Stimulated activated CD8-positive, alpha-beta memory T cell treated with anti-CD3 and anti-CD28 coated beads, Interleukin-15, amount 100 ng/mL, for 24 hours (primary cell): ENCODE results near the gene GUCY1A2.
"Not testable (repeated sequence)": the region's sequence is repeated elsewhere in the genome, so short reads cannot be mapped to it uniquely, and the experiment has no call there.

Source experiments
- DNase-seq: peaks from one replicate; pipeline ENCODE4 v3.0.0-alpha.2; 2020; ENCODE audit warnings: low read depth

Gene GUCY1A2

GRCh38 chr11:106834567-106834966 lies 183.7 kb downstream of the GUCY1A2 start:
- no peak for DNase-seq

DNA sequence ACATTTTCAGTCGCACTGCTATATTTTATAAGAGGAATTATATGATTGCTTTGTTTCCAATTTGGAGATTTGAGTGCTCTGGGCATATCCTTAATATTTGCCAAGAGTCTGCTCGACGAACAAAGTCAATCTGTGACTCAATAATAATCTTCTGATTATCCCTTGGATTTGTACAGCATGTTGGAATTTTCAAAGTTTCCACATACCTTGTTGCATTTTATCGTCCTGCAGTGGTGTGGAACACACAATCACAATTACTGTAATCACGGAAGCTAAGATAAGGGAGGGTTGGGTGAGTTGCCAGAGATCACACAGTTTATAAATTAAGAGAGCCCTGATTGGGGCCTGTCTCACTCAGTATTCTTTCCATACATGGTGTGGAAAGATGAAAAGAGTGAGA lies 189.3 kb downstream of the GUCY1A2 start:
- no peak for DNase-seq

- DNase-seq = no peak
These were observed 189.7 kb downstream of the GUCY1A2 start for GRCh38 chr11:106828576-106828975.

GRCh38 chr11:106827687-106828086 lies 190.6 kb downstream of the GUCY1A2 start:
- DNase-seq = no peak

DNA sequence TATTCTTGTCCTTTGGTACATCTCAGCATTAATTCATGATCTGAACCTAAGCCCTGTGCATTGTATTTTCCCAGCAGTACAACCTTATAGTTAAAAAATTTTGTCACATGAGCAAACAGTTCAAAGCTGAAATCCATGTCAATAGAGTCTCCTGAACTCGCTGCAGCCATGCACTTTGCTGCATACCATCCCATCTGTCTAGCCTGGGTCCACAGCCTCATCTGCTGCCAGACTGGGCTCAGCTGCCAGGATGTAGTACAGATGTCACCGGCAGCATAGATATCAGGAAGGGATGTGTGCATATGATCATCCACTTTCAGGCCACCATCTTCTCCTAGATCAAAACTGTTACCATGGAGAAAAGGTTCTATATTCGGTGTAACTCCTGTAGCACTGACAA lies 191.7 kb downstream of the GUCY1A2 start:
- not testable (repeated sequence) for DNase-seq

GRCh38 chr11:106821826-106822225 lies 196.4 kb downstream of the GUCY1A2 start:
- no peak for DNase-seq

- no peak for DNase-seq
These were observed 197.0 kb downstream of the GUCY1A2 start for GRCh38 chr11:106821291-106821690.

DNA sequence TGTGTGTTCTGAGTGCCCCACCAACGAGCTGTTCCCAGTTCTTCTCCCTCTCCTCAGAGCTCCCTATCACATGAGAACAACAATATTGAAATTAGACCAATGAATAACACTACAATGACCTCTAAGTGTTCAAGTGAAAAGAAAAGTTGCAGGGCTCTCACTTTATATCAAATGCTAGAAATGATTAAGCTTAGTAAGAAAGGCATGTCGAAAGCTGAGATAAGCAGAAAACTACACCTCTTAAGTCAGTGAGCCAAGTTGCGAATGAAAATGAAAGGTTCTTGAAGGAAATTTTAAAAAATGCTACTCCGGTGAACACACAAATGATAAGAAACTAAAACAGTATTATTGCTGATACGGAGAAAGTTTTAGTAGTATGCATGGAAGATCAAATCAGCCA lies 199.8 kb downstream of the GUCY1A2 start:
- no peak for DNase-seq

- no peak for DNase-seq
These were observed 203.1 kb downstream of the GUCY1A2 start for GRCh38 chr11:106815209-106815608.

- DNase-seq = no peak
These were observed 204.5 kb downstream of the GUCY1A2 start for GRCh38 chr11:106813806-106814205.

GRCh38 chr11:106794058-106794457 lies 224.2 kb downstream of the GUCY1A2 start:
- DNase-seq = no peak

GRCh38 chr11:106789406-106789805 lies 228.9 kb downstream of the GUCY1A2 start:
- no peak for DNase-seq

DNA sequence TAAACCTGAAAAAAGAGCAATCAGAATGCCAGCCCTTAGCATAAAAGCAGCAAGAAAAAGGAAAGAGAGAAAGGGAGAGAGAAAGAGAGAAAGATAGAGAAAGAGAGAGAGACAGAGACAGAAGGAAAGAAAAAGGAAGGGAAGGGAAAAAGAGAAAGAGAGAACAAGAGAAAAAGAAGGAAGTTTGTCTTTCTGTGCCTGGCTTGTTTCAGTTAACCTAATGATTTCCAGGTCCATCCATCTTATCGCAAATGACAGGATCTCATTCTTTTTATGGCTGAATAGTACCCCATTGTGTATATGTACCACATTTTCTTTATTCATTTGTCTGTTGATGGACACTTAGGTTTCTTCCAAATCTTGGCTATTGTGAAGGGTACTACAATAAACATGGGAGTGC lies 230.8 kb downstream of the GUCY1A2 start:
- no peak for DNase-seq

- no peak for DNase-seq
These were observed 232.2 kb downstream of the GUCY1A2 start for GRCh38 chr11:106785913-106786650.

GRCh38 chr11:106777302-106777701 lies 241.0 kb downstream of the GUCY1A2 start:
- DNase-seq = not testable (repeated sequence)

- DNase-seq = no peak
These were observed 247.7 kb downstream of the GUCY1A2 start for GRCh38 chr11:106770489-106771085.

DNA sequence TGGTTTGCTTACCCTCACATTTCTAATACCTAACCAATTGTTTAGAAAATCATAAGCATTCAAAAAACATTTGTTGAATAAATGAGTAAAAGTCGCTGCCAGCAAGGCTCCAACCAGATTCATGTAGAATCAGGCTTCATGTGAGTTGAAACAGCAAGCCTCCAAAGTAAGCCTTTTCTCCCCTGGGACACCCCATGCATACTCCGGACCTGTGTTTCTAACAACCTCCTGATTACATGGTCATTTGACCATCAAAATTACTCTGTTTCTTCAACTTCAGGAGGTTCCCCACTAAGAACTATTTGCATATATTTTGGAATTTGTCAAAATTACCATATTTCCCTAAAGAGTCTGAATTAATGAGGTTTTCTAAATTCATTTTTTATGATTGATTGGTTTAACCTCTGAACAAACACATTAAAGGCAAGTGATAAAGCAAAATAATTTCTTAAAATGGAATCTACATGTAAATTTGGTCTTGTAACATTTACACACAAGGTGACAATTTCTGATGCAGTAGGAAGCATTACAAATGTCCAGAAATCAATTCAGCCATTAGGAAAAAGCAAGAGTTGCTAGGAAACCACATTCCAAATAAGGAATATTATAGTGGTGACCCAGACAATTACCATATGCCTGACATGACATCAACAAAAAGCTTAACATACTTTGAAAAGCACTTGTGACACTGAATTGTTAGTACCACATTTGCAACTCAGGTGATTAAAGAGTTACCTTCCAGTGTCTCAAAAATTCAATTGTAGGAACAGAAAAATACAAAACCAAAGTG lies 252.6 kb downstream of the GUCY1A2 start:
- DNase-seq = no peak

DNA sequence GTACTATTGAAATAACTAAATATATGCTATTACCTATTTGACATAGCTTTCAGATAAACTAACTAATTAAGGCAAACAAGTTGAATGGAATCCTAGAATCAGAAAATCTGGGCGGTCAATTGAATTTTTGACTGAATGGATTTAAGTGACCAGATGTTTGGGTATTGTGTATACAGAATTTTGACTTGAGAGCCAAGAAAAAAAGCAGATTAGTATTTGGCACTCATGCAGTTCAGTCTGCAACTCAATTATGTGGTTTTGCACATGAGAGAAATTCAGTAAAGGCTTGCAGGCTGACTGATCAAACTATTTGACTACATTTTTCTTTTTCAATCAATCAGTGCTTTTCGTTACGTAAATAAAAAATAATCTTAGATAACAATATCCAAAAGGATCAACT lies 254.8 kb downstream of the GUCY1A2 start:
- no peak for DNase-seq

DNA sequence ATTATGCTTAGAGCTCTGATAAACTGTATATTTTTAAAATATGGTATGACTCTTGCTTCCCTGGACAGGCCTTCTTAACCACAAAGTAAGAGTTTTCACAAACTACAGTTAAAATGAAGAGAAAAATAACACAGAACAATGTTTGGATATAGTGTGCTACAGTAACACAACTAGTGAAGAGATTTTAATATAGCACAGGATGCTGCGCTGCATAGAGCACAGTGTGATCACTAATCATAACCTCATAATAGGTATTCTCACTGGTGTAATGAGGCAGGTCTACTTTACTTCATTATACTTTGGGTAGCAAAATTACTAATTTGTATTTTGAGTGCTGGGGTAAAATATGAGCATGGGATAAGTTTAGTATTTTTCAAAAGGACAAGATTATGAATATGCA lies 256.5 kb downstream of the GUCY1A2 start:
- DNase-seq = no peak

- DNase-seq = no peak
These were observed 257.0 kb downstream of the GUCY1A2 start for GRCh38 chr11:106761240-106761639.

- DNase-seq = no peak
These were observed 270.2 kb downstream of the GUCY1A2 start for GRCh38 chr11:106748059-106748458.

DNA sequence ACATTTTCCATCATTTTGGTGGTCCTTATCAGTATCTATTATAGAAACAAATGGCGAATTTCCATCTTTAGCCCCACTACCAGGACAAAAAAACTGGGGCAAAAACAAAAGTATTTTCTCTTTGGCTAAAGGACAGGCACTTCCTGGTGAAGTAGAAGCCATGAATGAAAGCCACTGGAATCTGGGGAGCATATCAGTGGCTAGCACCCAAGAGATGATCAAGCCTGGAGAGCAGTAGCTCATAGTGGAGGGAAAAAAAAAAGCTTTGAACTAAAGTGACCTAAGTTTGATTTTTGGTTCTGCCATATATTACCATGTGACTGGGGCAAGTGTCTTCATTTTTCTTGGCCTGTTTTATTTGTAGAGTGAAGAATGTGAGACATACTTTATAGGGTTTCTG lies 272.3 kb downstream of the GUCY1A2 start:
- no peak for DNase-seq

GRCh38 chr11:106733635-106734034 lies 284.6 kb downstream of the GUCY1A2 start:
- no peak for DNase-seq
